HEK293 (cell line): ENCODE results near the gene TRMT112.

Experiments
- CTCF ChIP-seq: fragments of 450-650 bp; formaldehyde crosslinking; IDR thresholded peaks from 2 replicates; pipeline ENCODE4 v1.5.1; 2016; ENCODE audit warnings: missing biosample characterization, missing genetic modification characterization
- TRIM28 ChIP-seq: IDR thresholded peaks from 2 replicates; pipeline ENCODE4 v1.6.1; 2011; ENCODE audit warnings: low read length, control low read depth, borderline replicate concordance
- ZBTB26 ChIP-seq: fragments of 450-650 bp; formaldehyde crosslinking; optimal IDR thresholded peaks from 2 replicates; pipeline ENCODE3; 2016; ENCODE audit warnings: missing biosample characterization, mild to moderate bottlenecking, missing genetic modification characterization
- ZFP69B ChIP-seq: fragments of 450-650 bp; formaldehyde crosslinking; IDR thresholded peaks from 2 replicates; pipeline ENCODE4 v1.5.1; 2016; ENCODE audit warnings: missing biosample characterization, missing genetic modification characterization
- ZNF140 ChIP-seq: fragments of 450-650 bp; formaldehyde crosslinking; IDR thresholded peaks from 2 replicates; pipeline ENCODE4 v1.5.1; 2016; ENCODE audit warnings: missing biosample characterization, missing genetic modification characterization
- ZNF19 ChIP-seq: fragments of 450-650 bp; formaldehyde crosslinking; IDR thresholded peaks from 2 replicates; pipeline ENCODE4; 2016; ENCODE audit warnings: missing biosample characterization, missing genetic modification characterization, low read depth
- ZNF324 ChIP-seq: fragments of 450-650 bp; formaldehyde crosslinking; IDR thresholded peaks from 2 replicates; pipeline ENCODE4 v1.5.1; 2016; ENCODE audit warnings: missing biosample characterization, missing genetic modification characterization
- ZNF341 ChIP-seq: fragments of 450-650 bp; formaldehyde crosslinking; IDR thresholded peaks from 2 replicates; pipeline ENCODE4; 2016; ENCODE audit warnings: low read depth, missing biosample characterization, missing genetic modification characterization
- ZNF362 ChIP-seq: fragments of 450-650 bp; formaldehyde crosslinking; IDR thresholded peaks from 2 replicates; pipeline ENCODE4 v1.5.1; 2016; ENCODE audit warnings: missing biosample characterization, missing genetic modification characterization
- ZNF391 ChIP-seq: fragments of 450-650 bp; formaldehyde crosslinking; IDR thresholded peaks from 2 replicates; pipeline ENCODE4 v1.5.1; 2016; ENCODE audit warnings: low read depth, missing biosample characterization, missing genetic modification characterization, borderline replicate concordance
- ZNF394 ChIP-seq: fragments of 450-650 bp; formaldehyde crosslinking; IDR thresholded peaks from 2 replicates; pipeline ENCODE4 v1.5.1; 2016; ENCODE audit warnings: missing biosample characterization, missing genetic modification characterization, mild to moderate bottlenecking, moderate library complexity, borderline replicate concordance
- ZNF48 ChIP-seq: fragments of 450-650 bp; formaldehyde crosslinking; IDR thresholded peaks from 2 replicates; pipeline ENCODE4 v1.5.1; 2016; ENCODE audit warnings: missing biosample characterization, missing genetic modification characterization
- ZNF549 ChIP-seq: fragments of 450-650 bp; IDR thresholded peaks from 2 replicates; pipeline ENCODE4 v1.5.1; 2018; ENCODE audit warnings: missing biosample characterization, missing genetic modification characterization, mild to moderate bottlenecking, inconsistent platforms, moderate library complexity
- ZNF558 ChIP-seq: fragments of 450-650 bp; formaldehyde crosslinking; IDR thresholded peaks from 2 replicates; pipeline ENCODE4 v1.5.1; 2016; ENCODE audit warnings: missing biosample characterization, missing genetic modification characterization
- ZNF623 ChIP-seq: fragments of 450-650 bp; formaldehyde crosslinking; IDR thresholded peaks from 2 replicates; pipeline ENCODE4 v1.5.1; 2016; ENCODE audit warnings: missing biosample characterization, missing genetic modification characterization
- ZNF660 ChIP-seq: fragments of 450-650 bp; IDR thresholded peaks from 2 replicates; pipeline ENCODE4 v1.5.1; 2018; ENCODE audit warnings: missing biosample characterization, mild to moderate bottlenecking, missing genetic modification characterization
- ZNF670 ChIP-seq: fragments of 450-650 bp; formaldehyde crosslinking; IDR thresholded peaks from 2 replicates; pipeline ENCODE4 v1.5.1; 2016; ENCODE audit warnings: missing biosample characterization, missing genetic modification characterization, low read depth
- ZNF747 ChIP-seq: fragments of 450-650 bp; formaldehyde crosslinking; IDR thresholded peaks from 2 replicates; pipeline ENCODE4 v1.5.1; 2016; ENCODE audit warnings: missing biosample characterization, missing genetic modification characterization
- ZNF768 ChIP-seq: fragments of 450-650 bp; formaldehyde crosslinking; IDR thresholded peaks from 2 replicates; pipeline ENCODE4 v1.5.1; 2018; ENCODE audit warnings: missing biosample characterization, mild to moderate bottlenecking, missing genetic modification characterization
- TF ChIP-seq, protein P1 (sequence below): fragments of 450-650 bp; formaldehyde crosslinking; IDR thresholded peaks from 2 replicates; pipeline ENCODE4 v1.5.1; 2016; ENCODE audit warnings: missing biosample characterization, missing genetic modification characterization
- TF ChIP-seq, protein P2 (sequence below): fragments of 450-650 bp; formaldehyde crosslinking; IDR thresholded peaks from 2 replicates; pipeline ENCODE4 v1.5.1; 2016; ENCODE audit warnings: missing biosample characterization, missing genetic modification characterization
- TF ChIP-seq, protein P3 (sequence below): fragments of 450-650 bp; IDR thresholded peaks from 2 replicates; pipeline ENCODE4 v1.5.1; 2018; ENCODE audit warnings: missing biosample characterization, missing genetic modification characterization
- TF ChIP-seq, protein P4 (sequence below): fragments of 450-650 bp; formaldehyde crosslinking; IDR thresholded peaks from 2 replicates; pipeline ENCODE4 v1.5.1; 2016; ENCODE audit warnings: missing biosample characterization, missing genetic modification characterization, low read depth
- TF ChIP-seq, protein P5 (sequence below): fragments of 450-650 bp; formaldehyde crosslinking; IDR thresholded peaks from 2 replicates; pipeline ENCODE4 v1.5.1; 2016; ENCODE audit warnings: missing biosample characterization, missing genetic modification characterization

The TRMT112 gene

DNA sequence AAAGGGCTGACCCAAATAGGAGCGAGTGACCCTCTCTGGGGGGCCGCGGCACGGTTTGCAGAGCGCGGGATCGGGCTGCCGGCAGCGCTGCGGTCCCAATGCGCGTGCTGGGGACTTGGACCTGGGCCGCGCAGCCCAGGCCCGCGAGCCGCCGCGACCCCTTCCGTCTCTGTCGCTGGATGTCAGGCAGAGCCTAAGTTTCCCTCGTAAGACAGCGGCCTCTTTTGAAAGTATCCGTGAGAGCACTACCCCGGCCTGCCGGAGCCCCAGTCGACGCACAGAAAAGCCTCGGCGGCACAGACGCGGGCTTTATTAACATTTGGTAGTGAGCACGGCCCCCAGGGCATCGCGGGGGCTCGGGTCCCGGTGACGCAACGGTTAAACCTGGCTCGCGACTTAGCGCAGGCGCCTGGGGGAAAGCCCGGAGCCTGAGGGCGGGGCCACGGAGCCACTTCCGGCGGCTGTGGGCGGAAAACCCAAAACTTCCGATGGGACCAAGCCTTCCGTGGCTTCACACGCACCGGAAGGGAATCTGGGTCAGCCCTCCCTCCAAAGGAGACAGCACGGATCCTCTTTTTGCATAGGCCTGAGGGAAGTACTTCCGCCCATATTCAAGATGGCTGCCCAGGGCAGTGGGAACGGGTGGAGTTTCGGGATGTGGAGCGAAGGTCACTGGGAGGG is 47.7 kb downstream of the TRMT112 start (continued):
- TF ChIP-seq ZBTB26 (tag by site-specific recombination) (peak; percentile 93), ZNF549 (tag by site-specific recombination) (no peak), ZNF19 (tag by site-specific recombination) (no peak), ZNF768 (tag by site-specific recombination) (no peak), ZNF660 (tag by site-specific recombination) (peak; percentile 52), ZNF394 (tag by site-specific recombination) (no peak; the same call in 1 of the 2 replicates), TRIM28 (no peak), CTCF (tag by site-specific recombination) (0 out of 2 replicates have a peak, but pooled peaks have one; percentile 25), ZNF623 (tag by site-specific recombination) (no peak), ZNF48 (tag by site-specific recombination) (no peak), ZNF391 (tag by site-specific recombination) (peak; percentile 16; the same call in 1 of the 2 replicates), ZNF747 (no peak), ZNF341 (tag by site-specific recombination) (no peak), ZNF140 (tag by site-specific recombination) (no peak), ZNF324 (tag by site-specific recombination) (0 out of 2 replicates have a peak, but pooled peaks have one; percentile 27), ZNF362 (tag by site-specific recombination) (0 out of 2 replicates have a peak, but pooled peaks have one; percentile 62), ZNF670 (tag by site-specific recombination) (no peak), ZNF558 (tag by site-specific recombination) (no peak), ZFP69B (tag by site-specific recombination) (no peak)
- TF ChIP-seq, protein P1, sequence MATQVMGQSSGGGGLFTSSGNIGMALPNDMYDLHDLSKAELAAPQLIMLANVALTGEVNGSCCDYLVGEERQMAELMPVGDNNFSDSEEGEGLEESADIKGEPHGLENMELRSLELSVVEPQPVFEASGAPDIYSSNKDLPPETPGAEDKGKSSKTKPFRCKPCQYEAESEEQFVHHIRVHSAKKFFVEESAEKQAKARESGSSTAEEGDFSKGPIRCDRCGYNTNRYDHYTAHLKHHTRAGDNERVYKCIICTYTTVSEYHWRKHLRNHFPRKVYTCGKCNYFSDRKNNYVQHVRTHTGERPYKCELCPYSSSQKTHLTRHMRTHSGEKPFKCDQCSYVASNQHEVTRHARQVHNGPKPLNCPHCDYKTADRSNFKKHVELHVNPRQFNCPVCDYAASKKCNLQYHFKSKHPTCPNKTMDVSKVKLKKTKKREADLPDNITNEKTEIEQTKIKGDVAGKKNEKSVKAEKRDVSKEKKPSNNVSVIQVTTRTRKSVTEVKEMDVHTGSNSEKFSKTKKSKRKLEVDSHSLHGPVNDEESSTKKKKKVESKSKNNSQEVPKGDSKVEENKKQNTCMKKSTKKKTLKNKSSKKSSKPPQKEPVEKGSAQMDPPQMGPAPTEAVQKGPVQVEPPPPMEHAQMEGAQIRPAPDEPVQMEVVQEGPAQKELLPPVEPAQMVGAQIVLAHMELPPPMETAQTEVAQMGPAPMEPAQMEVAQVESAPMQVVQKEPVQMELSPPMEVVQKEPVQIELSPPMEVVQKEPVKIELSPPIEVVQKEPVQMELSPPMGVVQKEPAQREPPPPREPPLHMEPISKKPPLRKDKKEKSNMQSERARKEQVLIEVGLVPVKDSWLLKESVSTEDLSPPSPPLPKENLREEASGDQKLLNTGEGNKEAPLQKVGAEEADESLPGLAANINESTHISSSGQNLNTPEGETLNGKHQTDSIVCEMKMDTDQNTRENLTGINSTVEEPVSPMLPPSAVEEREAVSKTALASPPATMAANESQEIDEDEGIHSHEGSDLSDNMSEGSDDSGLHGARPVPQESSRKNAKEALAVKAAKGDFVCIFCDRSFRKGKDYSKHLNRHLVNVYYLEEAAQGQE (tag by site-specific recombination) = no peak; the same call in 1 of the 2 replicates
- TF ChIP-seq, protein P2, sequence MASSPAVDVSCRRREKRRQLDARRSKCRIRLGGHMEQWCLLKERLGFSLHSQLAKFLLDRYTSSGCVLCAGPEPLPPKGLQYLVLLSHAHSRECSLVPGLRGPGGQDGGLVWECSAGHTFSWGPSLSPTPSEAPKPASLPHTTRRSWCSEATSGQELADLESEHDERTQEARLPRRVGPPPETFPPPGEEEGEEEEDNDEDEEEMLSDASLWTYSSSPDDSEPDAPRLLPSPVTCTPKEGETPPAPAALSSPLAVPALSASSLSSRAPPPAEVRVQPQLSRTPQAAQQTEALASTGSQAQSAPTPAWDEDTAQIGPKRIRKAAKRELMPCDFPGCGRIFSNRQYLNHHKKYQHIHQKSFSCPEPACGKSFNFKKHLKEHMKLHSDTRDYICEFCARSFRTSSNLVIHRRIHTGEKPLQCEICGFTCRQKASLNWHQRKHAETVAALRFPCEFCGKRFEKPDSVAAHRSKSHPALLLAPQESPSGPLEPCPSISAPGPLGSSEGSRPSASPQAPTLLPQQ = no peak
- TF ChIP-seq, protein P3, sequence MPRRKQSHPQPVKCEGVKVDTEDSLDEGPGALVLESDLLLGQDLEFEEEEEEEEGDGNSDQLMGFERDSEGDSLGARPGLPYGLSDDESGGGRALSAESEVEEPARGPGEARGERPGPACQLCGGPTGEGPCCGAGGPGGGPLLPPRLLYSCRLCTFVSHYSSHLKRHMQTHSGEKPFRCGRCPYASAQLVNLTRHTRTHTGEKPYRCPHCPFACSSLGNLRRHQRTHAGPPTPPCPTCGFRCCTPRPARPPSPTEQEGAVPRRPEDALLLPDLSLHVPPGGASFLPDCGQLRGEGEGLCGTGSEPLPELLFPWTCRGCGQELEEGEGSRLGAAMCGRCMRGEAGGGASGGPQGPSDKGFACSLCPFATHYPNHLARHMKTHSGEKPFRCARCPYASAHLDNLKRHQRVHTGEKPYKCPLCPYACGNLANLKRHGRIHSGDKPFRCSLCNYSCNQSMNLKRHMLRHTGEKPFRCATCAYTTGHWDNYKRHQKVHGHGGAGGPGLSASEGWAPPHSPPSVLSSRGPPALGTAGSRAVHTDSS = no peak
- TF ChIP-seq, protein P4, sequence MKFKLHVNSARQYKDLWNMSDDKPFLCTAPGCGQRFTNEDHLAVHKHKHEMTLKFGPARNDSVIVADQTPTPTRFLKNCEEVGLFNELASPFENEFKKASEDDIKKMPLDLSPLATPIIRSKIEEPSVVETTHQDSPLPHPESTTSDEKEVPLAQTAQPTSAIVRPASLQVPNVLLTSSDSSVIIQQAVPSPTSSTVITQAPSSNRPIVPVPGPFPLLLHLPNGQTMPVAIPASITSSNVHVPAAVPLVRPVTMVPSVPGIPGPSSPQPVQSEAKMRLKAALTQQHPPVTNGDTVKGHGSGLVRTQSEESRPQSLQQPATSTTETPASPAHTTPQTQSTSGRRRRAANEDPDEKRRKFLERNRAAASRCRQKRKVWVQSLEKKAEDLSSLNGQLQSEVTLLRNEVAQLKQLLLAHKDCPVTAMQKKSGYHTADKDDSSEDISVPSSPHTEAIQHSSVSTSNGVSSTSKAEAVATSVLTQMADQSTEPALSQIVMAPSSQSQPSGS (tag by site-specific recombination) = peak; percentile 57; the same call in 1 of the 2 replicates
- TF ChIP-seq, protein P5, sequence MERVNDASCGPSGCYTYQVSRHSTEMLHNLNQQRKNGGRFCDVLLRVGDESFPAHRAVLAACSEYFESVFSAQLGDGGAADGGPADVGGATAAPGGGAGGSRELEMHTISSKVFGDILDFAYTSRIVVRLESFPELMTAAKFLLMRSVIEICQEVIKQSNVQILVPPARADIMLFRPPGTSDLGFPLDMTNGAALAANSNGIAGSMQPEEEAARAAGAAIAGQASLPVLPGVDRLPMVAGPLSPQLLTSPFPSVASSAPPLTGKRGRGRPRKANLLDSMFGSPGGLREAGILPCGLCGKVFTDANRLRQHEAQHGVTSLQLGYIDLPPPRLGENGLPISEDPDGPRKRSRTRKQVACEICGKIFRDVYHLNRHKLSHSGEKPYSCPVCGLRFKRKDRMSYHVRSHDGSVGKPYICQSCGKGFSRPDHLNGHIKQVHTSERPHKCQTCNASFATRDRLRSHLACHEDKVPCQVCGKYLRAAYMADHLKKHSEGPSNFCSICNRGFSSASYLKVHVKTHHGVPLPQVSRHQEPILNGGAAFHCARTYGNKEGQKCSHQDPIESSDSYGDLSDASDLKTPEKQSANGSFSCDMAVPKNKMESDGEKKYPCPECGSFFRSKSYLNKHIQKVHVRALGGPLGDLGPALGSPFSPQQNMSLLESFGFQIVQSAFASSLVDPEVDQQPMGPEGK (tag by site-specific recombination) = peak; percentile 94
